HCT116 (cell line): Measurements from ENCODE around the gene IQCK. TPM values are rescaled to one million over a fixed set of nuclear protein-coding genes. Genes with fewer than 3 reads are reported as not detected.

ENCODE experiments used
- ATAC-seq: fragments of 200-7000 bp; cut with Tn5 transposase; 2 replicates; pipeline ENCODE4 v1.9.1; 2020; ENCODE audit warnings: mild to moderate bottlenecking, moderate library complexity
- BruUV-seq: library from RNA; stranded (reverse); fragments of 400-500 nt; replicated peaks from 2 replicates; lab custom pipeline; 2021; lab: Mats Ljungman, UMichigan
- CTCF ChIA-PET: fragments of 300-600 bp; sonication (Branson Sonifier 250); formaldehyde crosslinking; loops from one replicate; lab custom pipeline; 2021; ENCODE audit warnings: antibody characterized with exemption; lab: Charles Lee
- POLR2A ChIA-PET: fragments of 300-600, 350-600 bp; sonication (Branson Sonifier 250); formaldehyde crosslinking; loops from one replicate; lab custom pipeline; 2021; ENCODE audit warnings: antibody characterized with exemption; lab: Charles Lee
- RAD21 ChIA-PET, 2 experiments: fragments of 300-600 bp; sonication (Branson Sonifier 250); formaldehyde crosslinking; loops; one replicate each; lab custom pipeline; 2023; ENCODE audit warnings: low total read pairs in 2 of 2; ENCODE audit not compliant: uncharacterized antibody in 2 of 2, unreplicated experiment in 2 of 2, low non-redundant PET in 1 of 2; lab: Charles Lee
- DNase-seq: peaks from one replicate; pipeline ENCODE4 v3.0.0-alpha.2; 2010; ENCODE audit warnings: low read depth, low spot score
- H2AFZ ChIP-seq: fragments of 200-600 bp; shearing (Covaris generic), sonication (generic); 2 replicates; pipeline ENCODE4 v1.6.1; 2017; ENCODE audit warnings: low read depth, mixed run types, mixed read lengths, antibody characterized with exemption, low read length; ENCODE audit not compliant: poor library complexity, severe bottlenecking
- H3K27ac ChIP-seq: 2 replicates; pipeline ENCODE4 v1.5.1; 2012; ENCODE audit warnings: low read depth, low read length
- H3K27me3 ChIP-seq: fragments of 200-600 bp; sonication (generic); 2 replicates; pipeline ENCODE4 v1.6.1; 2016; ENCODE audit warnings: mixed run types, low read length, mixed read lengths; ENCODE audit not compliant: insufficient read depth
- H3K36me3 ChIP-seq, 2 experiments: fragments of 200-500 bp in 1 of 2; fragments of 200-600 bp in 1 of 2; sonication (Bioruptor generic) in 1 of 2; sonication (generic) in 1 of 2; 2 replicates each; pipeline versions ENCODE4 v1.5.1 to v1.6.1; 2014 to 2016; ENCODE audit warnings: low read length in 2 of 2, inconsistent platforms in 1 of 2, mixed read lengths in 1 of 2, mixed run types in 1 of 2; ENCODE audit not compliant: insufficient read depth in 2 of 2, control insufficient read depth in 1 of 2
- H3K4me1 ChIP-seq, 2 experiments: fragments of 200-600 bp in 1 of 2; sonication (generic) in 1 of 2; 2 replicates each; pipeline versions ENCODE4 v1.5.1 to v1.6.1; 2012 to 2017; ENCODE audit warnings: low read length in 2 of 2, inconsistent platforms in 1 of 2, mild to moderate bottlenecking in 1 of 2, mixed read lengths in 1 of 2, mixed run types in 1 of 2, moderate library complexity in 1 of 2; ENCODE audit not compliant: insufficient read depth in 2 of 2, control insufficient read depth in 1 of 2
- H3K4me2 ChIP-seq: fragments of 200-600 bp; sonication (generic); 2 replicates; pipeline ENCODE4 v1.6.1; 2017; ENCODE audit warnings: mixed run types, low read length, mixed read lengths
- H3K4me3 ChIP-seq, 2 experiments: fragments of 200-600 bp in 1 of 2; sonication (generic) in 1 of 2; replicated peaks in 1 of 2; 2 replicates each; pipeline ENCODE4 v1.5.1; 2011 to 2016; ENCODE audit warnings: low read length in 2 of 2, control low read depth in 1 of 2, low read depth in 1 of 2, mild to moderate bottlenecking in 1 of 2, mixed read lengths in 1 of 2, mixed run types in 1 of 2
- H3K79me2 ChIP-seq: fragments of 200-600 bp; sonication (generic); 2 replicates; pipeline ENCODE4 v1.6.1; 2017; ENCODE audit warnings: mild to moderate bottlenecking, mixed run types, low read length, moderate library complexity, mixed read lengths; ENCODE audit not compliant: insufficient read depth
- H3K9ac ChIP-seq: fragments of 200-600 bp; sonication (generic); 2 replicates; pipeline ENCODE4 v1.6.1; 2016; ENCODE audit warnings: low read length, mixed read lengths
- H3K9me2 ChIP-seq: fragments of 200-600 bp; sonication (generic), shearing (Covaris generic); 2 replicates; pipeline ENCODE4 v1.6.1; 2017; ENCODE audit warnings: mixed run types, mild to moderate bottlenecking, moderate library complexity; ENCODE audit not compliant: insufficient read depth
- H3K9me3 ChIP-seq, 2 experiments: fragments of 200-500 bp in 1 of 2; fragments of 200-600 bp in 1 of 2; sonication (Bioruptor generic) in 1 of 2; sonication (generic) in 1 of 2; 2 replicates each; pipeline ENCODE4 v1.6.1; 2014 to 2017; ENCODE audit warnings: low read length in 2 of 2, mixed read lengths in 2 of 2, inconsistent platforms in 1 of 2, low read depth in 1 of 2, mild to moderate bottlenecking in 1 of 2, mixed run types in 1 of 2, moderate library complexity in 1 of 2; ENCODE audit not compliant: control insufficient read depth in 1 of 2, insufficient read depth in 1 of 2
- H4K20me1 ChIP-seq: fragments of 200-600 bp; sonication (generic), shearing (Covaris generic); 2 replicates; pipeline ENCODE4 v1.6.1; 2017; ENCODE audit warnings: mixed run types, mild to moderate bottlenecking, moderate library complexity; ENCODE audit not compliant: insufficient read depth
- ATF3 ChIP-seq: IDR thresholded peaks from 2 replicates; pipeline ENCODE4 v1.6.1; 2012
- CEBPB ChIP-seq: IDR thresholded peaks from 2 replicates; pipeline ENCODE4 v1.6.1; 2012; ENCODE audit warnings: low read depth
- EGR1 ChIP-seq: IDR thresholded peaks from 2 replicates; pipeline ENCODE4 v1.6.1; 2012; ENCODE audit warnings: low read depth
- ELF1 ChIP-seq: IDR thresholded peaks from 2 replicates; pipeline ENCODE4 v1.6.1; 2012; ENCODE audit warnings: low read depth, borderline replicate concordance
- EZH2phosphoT487 ChIP-seq: fragments of 200-600 bp; IDR thresholded peaks from 2 replicates; pipeline ENCODE4 v1.6.1; 2018; ENCODE audit warnings: antibody characterized with exemption, borderline replicate concordance
- FOSL1 ChIP-seq: IDR thresholded peaks from 2 replicates; pipeline ENCODE4 v1.6.1; 2012; ENCODE audit warnings: low read depth
- POLR2A ChIP-seq: IDR thresholded peaks from 2 replicates; pipeline ENCODE4 v1.7.0; 2011; ENCODE audit warnings: borderline replicate concordance; ENCODE audit not compliant: insufficient read depth, insufficient read length; ENCODE audit errors: extremely low read depth
- POLR2AphosphoS5 ChIP-seq: IDR thresholded peaks from 2 replicates; pipeline ENCODE4 v1.6.1; 2011; ENCODE audit warnings: mild to moderate bottlenecking, low read depth, low read length, moderate library complexity
- RAD21 ChIP-seq: IDR thresholded peaks from 2 replicates; pipeline ENCODE4 v1.6.1; 2012; ENCODE audit warnings: low read depth, mild to moderate bottlenecking
- SP1 ChIP-seq: IDR thresholded peaks from 2 replicates; pipeline ENCODE4 v1.6.1; 2012; ENCODE audit warnings: low read depth
- SRF ChIP-seq: IDR thresholded peaks from 2 replicates; pipeline ENCODE4 v1.6.1; 2012; ENCODE audit warnings: low read depth
- YY1 ChIP-seq: IDR thresholded peaks from 2 replicates; pipeline ENCODE4 v1.6.1; 2011; ENCODE audit warnings: low read length, low read depth, moderate library complexity, mild to moderate bottlenecking; ENCODE audit not compliant: insufficient replicate concordance; ENCODE audit errors: extremely low read depth
- ZFX ChIP-seq: fragments of 450-650 bp; IDR thresholded peaks from 2 replicates; pipeline ENCODE4 v1.6.1; 2017
- ZNF274 ChIP-seq: fragments of 200-500 bp; sonication (Bioruptor generic); IDR thresholded peaks from 2 replicates; pipeline ENCODE4 v1.6.1; 2014; ENCODE audit warnings: mild to moderate bottlenecking, low read depth, low read length, inconsistent platforms
- intact Hi-C: fragments of 100-400 bp; cut with micrococcal nuclease; formaldehyde crosslinking; loops from 2 replicates; pipeline ENCODE4 v1.10.0; 2022
- total RNA-seq: library from RNA; stranded (reverse); gene quantifications from one replicate; pipeline ENCODE4 v1.2.1, GENCODE V29; 2021; ENCODE audit not compliant: unreplicated experiment
- TF ChIP-seq, protein P1 (sequence below), 3 experiments: fragments of 200-600 bp in 1 of 3; sonication (generic) in 1 of 3; IDR thresholded peaks in 2 of 3; conservative IDR thresholded peaks in 1 of 3; 2 replicates each; pipeline ENCODE4 v1.5.1; 2012 to 2017; ENCODE audit warnings: low read depth in 2 of 3, low read length in 2 of 3, antibody characterized with exemption in 1 of 3, borderline replicate concordance in 1 of 3, control low read depth in 1 of 3, mild to moderate bottlenecking in 1 of 3, mixed read lengths in 1 of 3, mixed run types in 1 of 3, moderate library complexity in 1 of 3; ENCODE audit not compliant: insufficient read depth in 1 of 3
- TF ChIP-seq, protein P2 (sequence below): IDR thresholded peaks from 2 replicates; pipeline ENCODE4 v1.6.1; 2012; ENCODE audit warnings: low read depth

The IQCK gene
- total RNA-seq, 1 experiment from 2014 or later, result 11.8 TPM

GRCh38 chr16:19766988-19767387 lies 48.9 kb downstream of the IQCK start:
- ChIA-PET POLR2A (no interaction called here), RAD21 (no interaction called here), CTCF (no interaction called here)
- Histone ChIP-seq H3K36me3 (no peaks in the 10 kb centered on the region), H2AFZ (no peak overlapping the region), H3K9me2 (no peaks in the 10 kb centered on the region), H3K4me1 (no peaks in the 10 kb centered on the region), H3K9ac (no peak overlapping the region), H3K27me3 (no peaks in the 10 kb centered on the region), H3K27ac (no peak overlapping the region), H3K4me2 (no peak overlapping the region), H3K9me3 (no peaks in the 10 kb centered on the region), H4K20me1 (no peaks in the 10 kb centered on the region), H3K79me2 (no peaks in the 10 kb centered on the region), H3K4me3 (no peak overlapping the region)
- no peak for TF ChIP-seq ZFX
- TF ChIP-seq POLR2AphosphoS5, result no peak
- no peak for TF ChIP-seq SP1
- no peak for TF ChIP-seq ATF3
- BruUV-seq, result no TSS peak
- no peak for DNase-seq
- ATAC-seq, result no peak
- intact Hi-C loops, result no loop called here

DNA sequence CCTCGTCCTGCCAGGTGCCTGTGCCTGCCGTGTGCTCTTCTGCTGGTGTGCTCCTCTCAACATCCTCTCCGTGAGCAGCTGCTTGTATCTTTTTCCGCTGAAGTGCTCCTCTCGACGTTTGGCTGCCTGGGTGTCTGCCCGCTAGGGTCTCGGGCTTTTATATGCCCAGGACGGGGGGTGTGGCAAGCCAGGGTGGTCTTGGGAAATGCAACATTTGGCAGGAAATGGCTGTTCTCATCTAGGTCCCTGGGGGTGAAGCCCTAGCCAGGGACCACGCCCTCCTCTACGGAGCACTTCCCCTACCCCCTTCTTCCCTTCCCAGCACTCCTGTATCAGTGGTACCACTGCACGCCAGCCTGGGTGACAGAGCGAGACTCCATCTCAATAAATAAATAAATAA lies 49.4 kb downstream of the IQCK start:
- Histone ChIP-seq H3K4me3 (no peak overlapping the region), H3K27me3 (no peaks in the 10 kb centered on the region), H3K4me2 (no peak overlapping the region), H3K79me2 (no peaks in the 10 kb centered on the region), H3K4me1 (no peaks in the 10 kb centered on the region), H2AFZ (no peak overlapping the region), H3K27ac (no peak overlapping the region), H3K9me2 (no peaks in the 10 kb centered on the region), H3K9me3 (no peaks in the 10 kb centered on the region), H4K20me1 (no peaks in the 10 kb centered on the region), H3K36me3 (no peaks in the 10 kb centered on the region), H3K9ac (no peak overlapping the region)
- CTCF ChIA-PET, result no interaction called here
- RAD21 ChIA-PET, result no interaction called here
- POLR2A ChIA-PET, result no interaction called here
- no TSS peak for BruUV-seq
- DNase-seq (no peak), ATAC-seq (no peak)
- intact Hi-C loops, result no loop called here
- no peak for TF ChIP-seq FOSL1
- no peak for TF ChIP-seq POLR2A
- TF ChIP-seq POLR2AphosphoS5, result no peak
- no peak for TF ChIP-seq EGR1
- no peak for TF ChIP-seq CEBPB
- no peak for TF ChIP-seq RAD21
- TF ChIP-seq SRF, result no peak
- TF ChIP-seq EZH2phosphoT487, result no peak
- TF ChIP-seq, protein P1, sequence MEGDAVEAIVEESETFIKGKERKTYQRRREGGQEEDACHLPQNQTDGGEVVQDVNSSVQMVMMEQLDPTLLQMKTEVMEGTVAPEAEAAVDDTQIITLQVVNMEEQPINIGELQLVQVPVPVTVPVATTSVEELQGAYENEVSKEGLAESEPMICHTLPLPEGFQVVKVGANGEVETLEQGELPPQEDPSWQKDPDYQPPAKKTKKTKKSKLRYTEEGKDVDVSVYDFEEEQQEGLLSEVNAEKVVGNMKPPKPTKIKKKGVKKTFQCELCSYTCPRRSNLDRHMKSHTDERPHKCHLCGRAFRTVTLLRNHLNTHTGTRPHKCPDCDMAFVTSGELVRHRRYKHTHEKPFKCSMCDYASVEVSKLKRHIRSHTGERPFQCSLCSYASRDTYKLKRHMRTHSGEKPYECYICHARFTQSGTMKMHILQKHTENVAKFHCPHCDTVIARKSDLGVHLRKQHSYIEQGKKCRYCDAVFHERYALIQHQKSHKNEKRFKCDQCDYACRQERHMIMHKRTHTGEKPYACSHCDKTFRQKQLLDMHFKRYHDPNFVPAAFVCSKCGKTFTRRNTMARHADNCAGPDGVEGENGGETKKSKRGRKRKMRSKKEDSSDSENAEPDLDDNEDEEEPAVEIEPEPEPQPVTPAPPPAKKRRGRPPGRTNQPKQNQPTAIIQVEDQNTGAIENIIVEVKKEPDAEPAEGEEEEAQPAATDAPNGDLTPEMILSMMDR (IDR thresholded peaks at IDR 0.05 in 2 of 3, conservative IDR thresholded peaks at IDR 0.05 in 1 of 3; ENCODE audit: borderline replicate concordance in 1 of 3, insufficient read depth in 1 of 3, low read depth in 2 of 3, low read length in 2 of 3), result no peak
- TF ChIP-seq ZNF274, result no peak
- TF ChIP-seq, protein P2, sequence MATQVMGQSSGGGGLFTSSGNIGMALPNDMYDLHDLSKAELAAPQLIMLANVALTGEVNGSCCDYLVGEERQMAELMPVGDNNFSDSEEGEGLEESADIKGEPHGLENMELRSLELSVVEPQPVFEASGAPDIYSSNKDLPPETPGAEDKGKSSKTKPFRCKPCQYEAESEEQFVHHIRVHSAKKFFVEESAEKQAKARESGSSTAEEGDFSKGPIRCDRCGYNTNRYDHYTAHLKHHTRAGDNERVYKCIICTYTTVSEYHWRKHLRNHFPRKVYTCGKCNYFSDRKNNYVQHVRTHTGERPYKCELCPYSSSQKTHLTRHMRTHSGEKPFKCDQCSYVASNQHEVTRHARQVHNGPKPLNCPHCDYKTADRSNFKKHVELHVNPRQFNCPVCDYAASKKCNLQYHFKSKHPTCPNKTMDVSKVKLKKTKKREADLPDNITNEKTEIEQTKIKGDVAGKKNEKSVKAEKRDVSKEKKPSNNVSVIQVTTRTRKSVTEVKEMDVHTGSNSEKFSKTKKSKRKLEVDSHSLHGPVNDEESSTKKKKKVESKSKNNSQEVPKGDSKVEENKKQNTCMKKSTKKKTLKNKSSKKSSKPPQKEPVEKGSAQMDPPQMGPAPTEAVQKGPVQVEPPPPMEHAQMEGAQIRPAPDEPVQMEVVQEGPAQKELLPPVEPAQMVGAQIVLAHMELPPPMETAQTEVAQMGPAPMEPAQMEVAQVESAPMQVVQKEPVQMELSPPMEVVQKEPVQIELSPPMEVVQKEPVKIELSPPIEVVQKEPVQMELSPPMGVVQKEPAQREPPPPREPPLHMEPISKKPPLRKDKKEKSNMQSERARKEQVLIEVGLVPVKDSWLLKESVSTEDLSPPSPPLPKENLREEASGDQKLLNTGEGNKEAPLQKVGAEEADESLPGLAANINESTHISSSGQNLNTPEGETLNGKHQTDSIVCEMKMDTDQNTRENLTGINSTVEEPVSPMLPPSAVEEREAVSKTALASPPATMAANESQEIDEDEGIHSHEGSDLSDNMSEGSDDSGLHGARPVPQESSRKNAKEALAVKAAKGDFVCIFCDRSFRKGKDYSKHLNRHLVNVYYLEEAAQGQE, result no peak
- TF ChIP-seq YY1, result no peak
- no peak for TF ChIP-seq SP1
- TF ChIP-seq ATF3, result no peak
- no peak for TF ChIP-seq ELF1
